ENCODE measurements around the gene CNTNAP5.

Gene CNTNAP5

DNA sequence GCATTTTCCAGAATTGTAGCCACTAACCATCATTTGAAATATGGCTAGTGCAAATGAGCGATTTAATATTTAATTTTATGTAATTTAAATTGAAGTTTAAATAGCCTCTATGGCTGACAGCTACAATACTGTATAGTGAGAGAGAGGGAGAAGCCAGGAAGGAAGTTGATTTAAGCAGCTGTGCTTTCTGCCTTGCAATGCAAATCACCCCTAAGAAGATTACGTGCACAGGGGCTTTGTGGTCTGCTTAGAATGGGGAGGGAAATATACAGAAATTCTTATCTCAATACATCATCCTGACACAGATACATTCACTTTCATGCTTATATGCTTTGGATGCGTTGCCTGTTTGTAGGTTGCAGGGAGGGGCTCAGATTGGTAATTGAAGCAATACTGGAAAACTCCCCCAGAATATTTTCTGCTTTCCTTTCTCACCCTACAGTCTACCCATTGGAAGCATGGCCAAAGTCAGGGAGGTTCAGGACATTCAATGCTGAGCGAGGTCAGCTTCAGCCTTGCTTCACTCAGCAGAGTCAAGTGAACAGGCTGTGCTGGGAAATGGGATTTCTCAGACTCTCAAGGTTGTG is 674.0 kb downstream of the CNTNAP5 start:
- Mint-ChIP-seq H3K27me3 (no peaks in the 10 kb centered on the region), H3K4me3 (no peak overlapping the region), H3K4me1 (ENCODE audit: low read depth) (no peaks in the 10 kb centered on the region), H3K9me3 (peaks cover 12% of the 10 kb centered on the region), H3K27ac (no peak overlapping the region), H3K36me3 (ENCODE audit: low read depth) (no peaks in the 10 kb centered on the region)
- DNase-seq = no peak

- H3K4me1 Mint-ChIP-seq (ENCODE audit: low read depth) = no peaks in the 10 kb centered on the region
- peaks cover 13% of the 10 kb centered on the region for H3K9me3 Mint-ChIP-seq
- no peak for DNase-seq
- H3K4me3 Mint-ChIP-seq = no peak overlapping the region
- no peak overlapping the region for H3K27ac Mint-ChIP-seq
- no peaks in the 10 kb centered on the region for H3K27me3 Mint-ChIP-seq
- H3K36me3 Mint-ChIP-seq (ENCODE audit: low read depth) = no peaks in the 10 kb centered on the region
These were observed 677.7 kb downstream of the CNTNAP5 start for GRCh38 chr2:124702777-124703176.

GRCh38 chr2:124704071-124704925 is 679.2 kb downstream of the CNTNAP5 start:
- H3K9me3 Mint-ChIP-seq = peaks cover 10% of the 10 kb centered on the region
- H3K36me3 Mint-ChIP-seq (ENCODE audit: low read depth) = no peaks in the 10 kb centered on the region
- H3K27me3 Mint-ChIP-seq = no peaks in the 10 kb centered on the region
- H3K4me3 Mint-ChIP-seq = no peak overlapping the region
- DNase-seq = no peak
- no peaks in the 10 kb centered on the region for H3K4me1 Mint-ChIP-seq (ENCODE audit: low read depth)
- no peak overlapping the region for H3K27ac Mint-ChIP-seq

- Mint-ChIP-seq H3K4me3 (no peak overlapping the region), H3K9me3 (peaks cover 7% of the 10 kb centered on the region)
These were observed 683.6 kb downstream of the CNTNAP5 start for GRCh38 chr2:124708661-124709060.

GRCh38 chr2:124713969-124714368 is 688.9 kb downstream of the CNTNAP5 start:
- Mint-ChIP-seq H3K9me3 (peaks cover 5% of the 10 kb centered on the region), H3K4me1 (ENCODE audit: low read depth) (no peaks in the 10 kb centered on the region), H3K27ac (no peak overlapping the region), H3K36me3 (ENCODE audit: low read depth) (no peaks in the 10 kb centered on the region), H3K27me3 (no peaks in the 10 kb centered on the region), H3K4me3 (no peak overlapping the region)
- DNase-seq = no peak

More at GRCh38 chr2:124708661-124709060, 683.6 kb downstream of the CNTNAP5 start:
- no peak for DNase-seq
- no peaks in the 10 kb centered on the region for H3K36me3 Mint-ChIP-seq (ENCODE audit: low read depth)
- no peaks in the 10 kb centered on the region for H3K4me1 Mint-ChIP-seq (ENCODE audit: low read depth)
- no peak overlapping the region for H3K27ac Mint-ChIP-seq
- H3K27me3 Mint-ChIP-seq = no peaks in the 10 kb centered on the region

- Mint-ChIP-seq H3K27ac (no peak overlapping the region), H3K4me3 (no peak overlapping the region), H3K4me1 (ENCODE audit: low read depth) (no peaks in the 10 kb centered on the region), H3K27me3 (no peaks in the 10 kb centered on the region), H3K9me3 (peaks cover 8% of the 10 kb centered on the region), H3K36me3 (ENCODE audit: low read depth) (no peaks in the 10 kb centered on the region)
- DNase-seq = no peak
These were observed 700.1 kb downstream of the CNTNAP5 start for GRCh38 chr2:124725187-124725586.

DNA sequence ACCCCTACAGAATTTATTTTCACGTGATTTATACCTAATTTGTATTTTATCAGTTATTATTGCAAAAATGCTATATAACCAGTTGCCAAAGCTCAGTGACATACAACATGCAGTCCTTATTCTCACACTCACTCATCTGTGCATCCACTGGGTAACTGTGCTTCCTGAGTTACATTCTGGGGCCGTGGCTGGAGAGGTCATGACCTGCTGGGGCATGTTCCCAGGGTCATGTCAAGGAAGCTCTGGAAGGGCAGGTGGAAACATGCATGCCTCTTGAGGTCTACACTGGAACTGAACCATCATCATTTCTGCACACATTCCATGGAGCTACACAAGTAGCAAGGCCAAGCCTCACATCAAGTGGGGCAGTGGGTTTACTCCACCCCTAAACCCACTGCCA is 715.5 kb downstream of the CNTNAP5 start:
- Mint-ChIP-seq H3K36me3 (ENCODE audit: low read depth) (no peaks in the 10 kb centered on the region), H3K27me3 (no peaks in the 10 kb centered on the region), H3K27ac (no peak overlapping the region), H3K4me1 (ENCODE audit: low read depth) (no peaks in the 10 kb centered on the region), H3K4me3 (no peak overlapping the region), H3K9me3 (peaks cover 11% of the 10 kb centered on the region)
- DNase-seq = no peak

DNA sequence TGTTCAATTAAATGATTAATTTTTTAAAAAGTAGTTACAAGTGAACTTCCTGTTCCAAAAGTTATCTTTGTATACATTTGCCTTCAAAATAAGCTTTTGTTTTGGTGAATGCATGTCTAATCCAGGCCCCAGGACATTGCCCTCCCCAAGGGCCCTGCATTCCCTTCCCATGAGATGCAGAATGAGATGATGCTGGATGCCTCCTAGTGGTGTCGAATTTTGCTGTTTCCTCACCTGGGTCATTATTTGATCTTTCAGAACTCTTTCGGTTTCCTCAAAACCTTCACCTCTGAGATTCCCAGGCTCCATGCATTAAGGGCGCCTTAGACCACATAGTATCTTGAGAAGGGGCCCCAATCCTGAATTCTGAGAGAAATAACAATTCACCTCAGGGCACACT is 728.8 kb downstream of the CNTNAP5 start:
- H3K27me3 Mint-ChIP-seq = no peaks in the 10 kb centered on the region
- no peak for DNase-seq
- H3K9me3 Mint-ChIP-seq = peaks cover 4% of the 10 kb centered on the region
- no peak overlapping the region for H3K4me3 Mint-ChIP-seq
- H3K4me1 Mint-ChIP-seq (ENCODE audit: low read depth) = no peaks in the 10 kb centered on the region
- H3K36me3 Mint-ChIP-seq (ENCODE audit: low read depth) = no peaks in the 10 kb centered on the region
- no peak overlapping the region for H3K27ac Mint-ChIP-seq

DNA sequence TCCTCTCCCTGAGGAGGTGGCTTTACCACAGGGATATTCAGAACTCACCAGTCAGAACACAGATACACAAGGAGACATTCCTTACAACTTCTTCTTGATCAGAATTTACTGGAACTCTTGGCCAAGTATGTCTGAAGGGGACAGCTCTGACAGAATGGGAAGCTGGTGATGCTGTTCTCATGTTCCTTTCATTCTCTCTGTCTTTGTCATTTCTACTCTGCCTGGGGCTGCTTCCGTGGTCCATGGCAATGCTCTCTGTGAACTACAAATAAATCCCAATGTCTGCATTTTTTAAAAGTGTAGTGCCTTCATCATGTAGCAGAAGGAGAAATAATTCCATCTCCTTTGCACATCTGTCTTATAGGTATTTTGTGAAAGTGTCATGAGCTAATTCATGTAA is 730.3 kb downstream of the CNTNAP5 start:
- H3K27ac Mint-ChIP-seq = no peak overlapping the region
- no peaks in the 10 kb centered on the region for H3K9me3 Mint-ChIP-seq
- no peak for DNase-seq
- no peaks in the 10 kb centered on the region for H3K4me1 Mint-ChIP-seq (ENCODE audit: low read depth)
- no peaks in the 10 kb centered on the region for H3K36me3 Mint-ChIP-seq (ENCODE audit: low read depth)
- H3K4me3 Mint-ChIP-seq = no peak overlapping the region
- no peaks in the 10 kb centered on the region for H3K27me3 Mint-ChIP-seq

GRCh38 chr2:124756048-124756447 is 731.0 kb downstream of the CNTNAP5 start:
- H3K4me3 Mint-ChIP-seq = no peak overlapping the region
- DNase-seq = no peak
- no peaks in the 10 kb centered on the region for H3K9me3 Mint-ChIP-seq
- no peaks in the 10 kb centered on the region for H3K4me1 Mint-ChIP-seq (ENCODE audit: low read depth)
- H3K36me3 Mint-ChIP-seq (ENCODE audit: low read depth) = no peaks in the 10 kb centered on the region
- H3K27me3 Mint-ChIP-seq = no peaks in the 10 kb centered on the region
- H3K27ac Mint-ChIP-seq = no peak overlapping the region

GRCh38 chr2:124762388-124762787 is 737.3 kb downstream of the CNTNAP5 start:
- H3K27me3 Mint-ChIP-seq = no peaks in the 10 kb centered on the region

DNA sequence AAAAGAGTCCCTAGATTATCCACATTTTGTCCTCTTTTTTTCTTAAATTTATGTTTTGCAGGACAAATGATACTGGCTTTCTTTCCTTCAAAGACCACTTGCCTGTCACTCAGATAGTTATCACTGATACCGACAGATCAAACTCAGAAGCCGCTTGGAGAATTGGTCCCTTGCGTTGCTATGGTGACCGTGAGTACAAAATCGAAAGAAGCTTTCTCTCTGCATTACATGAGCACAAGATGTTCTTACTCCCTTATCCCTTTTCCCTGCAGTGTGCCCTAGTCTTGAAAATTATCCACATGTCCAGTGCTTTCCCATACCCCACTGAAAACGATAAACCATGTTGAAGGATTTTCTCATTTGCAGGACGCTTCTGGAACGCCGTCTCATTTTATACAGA is 738.5 kb downstream of the CNTNAP5 start:
- no peak overlapping the region for H3K4me3 Mint-ChIP-seq
- peaks cover 5% of the 10 kb centered on the region for H3K9me3 Mint-ChIP-seq
- no peaks in the 10 kb centered on the region for H3K4me1 Mint-ChIP-seq (ENCODE audit: low read depth)
- no peak overlapping the region for H3K27ac Mint-ChIP-seq
- no peak for DNase-seq
- H3K36me3 Mint-ChIP-seq (ENCODE audit: low read depth) = no peaks in the 10 kb centered on the region
- no peaks in the 10 kb centered on the region for H3K27me3 Mint-ChIP-seq

More at GRCh38 chr2:124762388-124762787, 737.3 kb downstream of the CNTNAP5 start:
- no peak for DNase-seq
- Mint-ChIP-seq H3K27ac (no peak overlapping the region), H3K36me3 (ENCODE audit: low read depth) (no peaks in the 10 kb centered on the region), H3K4me1 (ENCODE audit: low read depth) (no peaks in the 10 kb centered on the region), H3K4me3 (no peak overlapping the region), H3K9me3 (peaks cover 5% of the 10 kb centered on the region)

- Mint-ChIP-seq H3K36me3 (ENCODE audit: low read depth) (no peaks in the 10 kb centered on the region), H3K4me1 (ENCODE audit: low read depth) (no peaks in the 10 kb centered on the region), H3K27me3 (no peaks in the 10 kb centered on the region), H3K4me3 (no peak overlapping the region), H3K27ac (no peak overlapping the region), H3K9me3 (peaks cover 11% of the 10 kb centered on the region)
- DNase-seq = no peak
These were observed 749.7 kb downstream of the CNTNAP5 start for GRCh38 chr2:124774781-124775180.

DNA sequence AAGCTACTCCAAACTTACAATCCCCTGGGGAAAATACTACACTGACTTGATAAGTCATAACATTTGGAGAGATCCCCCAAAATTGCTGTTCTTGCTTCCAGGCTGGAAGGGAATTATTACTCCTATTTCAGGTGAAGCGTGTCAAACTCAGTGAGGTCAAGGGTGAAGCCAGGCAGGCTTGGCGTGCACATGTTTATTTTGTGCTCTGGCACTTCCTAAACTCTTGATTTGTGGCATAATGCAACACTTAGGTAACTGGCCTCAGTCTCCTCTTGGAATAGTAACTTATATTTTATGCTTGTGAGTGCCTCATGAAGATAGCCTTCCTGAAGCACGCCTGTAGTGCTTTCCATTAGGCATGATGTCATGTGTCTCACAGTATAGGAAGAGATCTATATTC is 751.2 kb downstream of the CNTNAP5 start:
- Mint-ChIP-seq H3K27ac (no peak overlapping the region), H3K27me3 (no peaks in the 10 kb centered on the region), H3K4me3 (no peak overlapping the region), H3K4me1 (ENCODE audit: low read depth) (no peaks in the 10 kb centered on the region), H3K9me3 (peaks cover 11% of the 10 kb centered on the region), H3K36me3 (ENCODE audit: low read depth) (no peaks in the 10 kb centered on the region)
- no peak for DNase-seq

DNA sequence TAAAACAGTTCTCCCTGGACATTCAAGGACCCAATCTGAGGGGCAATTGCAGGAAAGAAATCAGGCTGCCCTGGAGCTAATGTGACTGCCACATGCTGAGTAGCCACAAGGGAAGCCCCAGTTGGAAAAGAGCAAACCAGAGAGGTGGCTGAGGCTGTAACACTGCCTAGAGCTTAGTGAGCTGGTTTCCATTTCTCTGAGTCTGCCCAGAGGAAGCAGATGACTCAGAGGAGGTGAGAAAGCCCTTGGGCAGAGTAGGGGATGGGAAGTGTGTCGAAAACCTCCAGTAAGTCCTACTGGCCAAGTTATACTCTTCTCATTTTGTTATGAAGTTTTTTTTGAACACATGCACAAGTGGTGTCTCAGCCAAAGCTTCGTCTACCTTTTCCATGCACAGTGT is 753.0 kb downstream of the CNTNAP5 start:
- H3K4me1 Mint-ChIP-seq (ENCODE audit: low read depth) = no peaks in the 10 kb centered on the region
- no peaks in the 10 kb centered on the region for H3K36me3 Mint-ChIP-seq (ENCODE audit: low read depth)
- DNase-seq = no peak
- H3K27ac Mint-ChIP-seq = no peak overlapping the region
- peaks cover 4% of the 10 kb centered on the region for H3K9me3 Mint-ChIP-seq
- H3K4me3 Mint-ChIP-seq = no peak overlapping the region
- H3K27me3 Mint-ChIP-seq = no peaks in the 10 kb centered on the region
